Endothelial cell of umbilical vein (primary cell): ENCODE measurements around the gene TRIM7. TPM values are rescaled to one million over a fixed set of nuclear protein-coding genes. Genes with fewer than 3 reads are reported as not detected.

Experiments
- BruUV-seq: library from RNA; stranded (reverse); fragments of 400-500 nt; replicated peaks from 2 replicates; lab custom pipeline; 2021; lab: Mats Ljungman, UMichigan
- CTCF ChIA-PET: fragments of 300-600, 350-600 bp; sonication (Branson Sonifier 250); formaldehyde crosslinking; loops from one replicate; lab custom pipeline; 2021; ENCODE audit warnings: antibody characterized with exemption, inconsistent platforms; lab: Charles Lee
- POLR2A ChIA-PET: fragments of 300-600, 350-600 bp; sonication (Branson Sonifier 250); formaldehyde crosslinking; loops from one replicate; lab custom pipeline; 2021; ENCODE audit warnings: antibody characterized with exemption, inconsistent platforms; lab: Charles Lee
- DNase-seq: peaks from one replicate; pipeline ENCODE4 v3.0.0-alpha.2; 2011; ENCODE audit warnings: low read depth, low spot score
- FAIRE-seq: peaks from 2 replicates; lab custom pipeline; 2011; peaks lifted over from hg19 to GRCh38; lab: Jason Lieb, UNC
- H2AFZ ChIP-seq: 2 replicates; pipeline ENCODE4 v1.6.0; 2012; ENCODE audit warnings: low read depth, low read length, control low read depth, inconsistent platforms
- H3K27ac ChIP-seq: 2 replicates; pipeline ENCODE4 v1.5.1; 2011; ENCODE audit warnings: low read depth, mild to moderate bottlenecking, control low read depth, low read length, moderate library complexity; ENCODE audit not compliant: insufficient read depth
- H3K27me3 ChIP-seq, 2 experiments: 2 replicates each; pipeline versions ENCODE4 v1.6.0 to v1.6.1; 2011; ENCODE audit warnings: low read length in 2 of 2, mixed read lengths in 1 of 2; ENCODE audit not compliant: control insufficient read depth in 2 of 2, insufficient read depth in 2 of 2
- H3K36me3 ChIP-seq, 2 experiments: 2 replicates in 1 of 2; 3 replicates in 1 of 2; pipeline ENCODE4 v1.5.1; 2011; ENCODE audit warnings: low read length in 2 of 2, mild to moderate bottlenecking in 1 of 2, moderate library complexity in 1 of 2; ENCODE audit not compliant: control insufficient read depth in 2 of 2, insufficient read depth in 2 of 2; ENCODE audit errors: extremely low read depth in 1 of 2
- H3K4me1 ChIP-seq: 3 replicates; pipeline ENCODE4 v1.5.1; 2011; ENCODE audit warnings: mild to moderate bottlenecking, low read length; ENCODE audit not compliant: control insufficient read depth, insufficient read depth; ENCODE audit errors: extremely low read depth
- H3K4me2 ChIP-seq: 2 replicates; pipeline ENCODE4 v1.6.1; 2011; ENCODE audit warnings: low read length, control low read depth, mixed read lengths; ENCODE audit not compliant: insufficient read depth
- H3K4me3 ChIP-seq, 3 experiments: fragments of 200-600 bp in 1 of 3; sonication (generic), shearing (Covaris generic) in 1 of 3; replicated peaks in 1 of 3; 2 replicates each; pipeline ENCODE4 v1.5.1; 2011 to 2016; ENCODE audit warnings: control low read depth in 3 of 3, low read length in 3 of 3, mild to moderate bottlenecking in 2 of 3, inconsistent platforms in 1 of 3, low read depth in 1 of 3, moderate library complexity in 1 of 3; ENCODE audit not compliant: insufficient read depth in 1 of 3
- H3K79me2 ChIP-seq: 2 replicates; pipeline ENCODE4 v1.6.0; 2012; ENCODE audit warnings: low read length, inconsistent platforms; ENCODE audit not compliant: control insufficient read depth, insufficient read depth
- H3K9ac ChIP-seq: replicated peaks from 2 replicates; pipeline ENCODE3; 2011; ENCODE audit warnings: low read length, control low read depth; ENCODE audit not compliant: insufficient read depth; ENCODE audit errors: extremely low read depth
- H3K9me1 ChIP-seq: replicated peaks from 3 replicates; pipeline ENCODE4 v1.6.0; 2011; ENCODE audit warnings: mild to moderate bottlenecking, low read length; ENCODE audit not compliant: control insufficient read depth, insufficient read depth; ENCODE audit errors: extremely low read depth
- H3K9me3 ChIP-seq: replicated peaks from 2 replicates; pipeline ENCODE4 v1.5.1; 2012; ENCODE audit warnings: low read length, inconsistent platforms; ENCODE audit not compliant: control insufficient read depth, insufficient read depth
- H4K20me1 ChIP-seq: replicated peaks from 2 replicates; pipeline ENCODE3; 2011; ENCODE audit warnings: mild to moderate bottlenecking, low read length; ENCODE audit not compliant: control insufficient read depth, insufficient read depth; ENCODE audit errors: extremely low read depth
- CTCF ChIP-seq, 2 donors: IDR thresholded peaks; 1 replicate in 1 of 2; 2 replicates in 1 of 2; pipeline ENCODE4 v1.5.1; 2011; ENCODE audit warnings: low read length in 2 of 2, mild to moderate bottlenecking in 2 of 2, moderate library complexity in 2 of 2, control low read depth in 1 of 2, inconsistent platforms in 1 of 2, low read depth in 1 of 2; ENCODE audit not compliant: insufficient read depth in 1 of 2; ENCODE audit errors: extremely low read depth in 1 of 2
- EZH2 ChIP-seq: IDR thresholded peaks from 2 replicates; pipeline ENCODE4 v1.6.1; 2012; ENCODE audit warnings: borderline replicate concordance, low read depth, mild to moderate bottlenecking, moderate library complexity, low read length, inconsistent platforms; ENCODE audit not compliant: severe bottlenecking
- FOS ChIP-seq: IDR thresholded peaks from 2 replicates; pipeline ENCODE4 v1.6.1; 2011; ENCODE audit warnings: mild to moderate bottlenecking, low read length, moderate library complexity, borderline replicate concordance; ENCODE audit not compliant: insufficient read depth
- GATA2 ChIP-seq: IDR thresholded peaks from 2 replicates; pipeline ENCODE4 v1.7.0; 2011; ENCODE audit warnings: low read depth, mild to moderate bottlenecking, moderate library complexity, mixed read lengths, low read length; ENCODE audit not compliant: insufficient read length, insufficient read depth
- JUN ChIP-seq: IDR thresholded peaks from 2 replicates; pipeline ENCODE4 v1.6.1; 2011; ENCODE audit warnings: borderline replicate concordance, low read depth; ENCODE audit not compliant: insufficient read length, insufficient read depth
- MAX ChIP-seq: IDR thresholded peaks from 2 replicates; pipeline ENCODE4 v1.6.1; 2011; ENCODE audit not compliant: insufficient read depth, insufficient read length
- MYC ChIP-seq: IDR thresholded peaks from one replicate; pipeline ENCODE4 v1.6.1; 2011; ENCODE audit warnings: mild to moderate bottlenecking, low read depth, low read length
- POLR2A ChIP-seq: IDR thresholded peaks from 2 replicates; pipeline ENCODE4 v1.6.1; 2012; ENCODE audit warnings: low read depth, mild to moderate bottlenecking, control low read depth, low read length
- POLR2AphosphoS5 ChIP-seq: IDR thresholded peaks from 2 replicates; pipeline ENCODE4 v1.6.1; 2012; ENCODE audit warnings: low read depth, mild to moderate bottlenecking, control low read depth, low read length, moderate library complexity; ENCODE audit not compliant: insufficient read depth
- dilution Hi-C: fragments of 300-500 bp; cut with MboI; formaldehyde crosslinking; loops from one replicate; pipeline ENCODE4 v1.15.0; 2019; ENCODE audit warnings: low sequenced_read_pairs; ENCODE audit not compliant: extremely low pct_ligation_motif_present
- intact Hi-C: fragments of 100-400 bp; cut with micrococcal nuclease; formaldehyde crosslinking; loops from one replicate; pipeline ENCODE4 v1.10.0; 2022
- polyA plus RNA-seq, 4 experiments: library from polyadenylated mRNA; depleted of rRNA in 3 of 4; stranded (reverse) in 3 of 4; unstranded in 1 of 4; fragments of >200 nt; gene quantifications; 2 replicates each; pipeline versions ENCODE4 v1.2.1 to v1.2.3, GENCODE V29; 2011 to 2012; ENCODE audit warnings: missing spikeins in 1 of 4
- total RNA-seq: library from RNA; stranded (reverse); gene quantifications from 2 replicates; pipeline ENCODE4 v1.2.3, GENCODE V29; 2021

The TRIM7 gene
- total and polyA plus RNA-seq, 2 donors (not counting 3 experiments of a cell fraction or from before 2014, with no cell fraction given): 2.7 to 3.4 TPM

- peak overlapping the region; percentile 87 for H3K9ac ChIP-seq
- DNase-seq (no peak), FAIRE-seq (no peak)
- H3K27me3 ChIP-seq: no peaks in the 10 kb centered on the region
- H3K79me2 ChIP-seq: peaks cover 9% of the 10 kb centered on the region
- H3K4me2 ChIP-seq: peak overlapping the region; percentile 18
- peak overlapping the region; percentile 17 to 76 (median 33) for H3K4me3 ChIP-seq
- H3K9me3 ChIP-seq: no peaks in the 10 kb centered on the region
- no peaks in the 10 kb centered on the region for H3K9me1 ChIP-seq
- H3K36me3 ChIP-seq: no peaks in the 10 kb centered on the region
- POLR2A ChIA-PET: interaction anchor here (0.5 to 2.1 kb wide), 6 partner anchors 14 to 40 kb away, joined by 3 to 11 read pairs (median 6); partner anchors contain the start of genes RACK1 and TRIM7
- no peak for TF ChIP-seq GATA2
- no peak for TF ChIP-seq MYC
- TF ChIP-seq POLR2AphosphoS5: peak; percentile 44
- peak; percentile 77 for TF ChIP-seq POLR2A
- CTCF ChIA-PET: interaction anchor here (0.7 to 2.1 kb wide), 6 partner anchors 16 to 40 kb away, joined by 3 to 9 read pairs (median 4); no protein-coding TSS in a partner anchor
- peak overlapping the region; percentile 3 for H2AFZ ChIP-seq
- peaks cover 10% of the 10 kb centered on the region for H3K4me1 ChIP-seq
- dilution Hi-C loops: no loop called here
- peak overlapping the region; percentile 88 for H3K27ac ChIP-seq
- no peaks in the 10 kb centered on the region for H4K20me1 ChIP-seq
- BruUV-seq: no TSS peak
- intact Hi-C loops: loop anchor here (1.0 to 2.0 kb wide), 4 partner anchors 20 to 59 kb away; partner anchors contain the start of gene TRIM52
Observed at GRCh38 chr5:181223729-181224389, 18.9 kb upstream of the TRIM7 start.

GRCh38 chr5:181223058-181223728 lies 18.2 kb upstream of the TRIM7 start, which contains the start of gene TRIM41:
TRIM41 (plus strand) TSS chr5:181223281; CDS start chr5:181224000, 719 bp downstream.
- Histone ChIP-seq H3K36me3 (no peaks in the 10 kb centered on the region), H3K27me3 (no peaks in the 10 kb centered on the region), H3K9me3 (no peaks in the 10 kb centered on the region), H3K79me2 (peaks cover 9% of the 10 kb centered on the region), H3K4me3 (peak within 1 kb of the TSS; percentile 21 to 76 (median 64)), H3K4me2 (peak within 1 kb of the TSS; percentile 69), H2AFZ (peak within 1 kb of the TSS; percentile 21), H3K4me1 (peaks cover 10% of the 10 kb centered on the region), H3K27ac (peak within 1 kb of the TSS; percentile 88), H4K20me1 (no peaks in the 10 kb centered on the region), H3K9me1 (no peaks in the 10 kb centered on the region), H3K9ac (peak within 1 kb of the TSS; percentile 87)
- intact Hi-C loops: loop anchor here (1.0 to 2.0 kb wide), 4 partner anchors 21 to 58 kb away; partner anchors contain the start of gene TRIM52
- ChIA-PET CTCF (interaction anchor here (0.7 to 2.1 kb wide), 5 partner anchors 16 to 39 kb away, joined by 3 to 9 read pairs (median 4); no protein-coding TSS in a partner anchor), POLR2A (interaction anchor here (0.5 to 2.1 kb wide), 8 partner anchors 13 to 39 kb away, joined by 3 to 11 read pairs (median 6); partner anchors contain the start of genes RACK1 and TRIM7)
- DNase-seq (peak; percentile 98), FAIRE-seq (peak; percentile 96)
- dilution Hi-C loops: no loop called here
- TSS peak; percentile 43 for BruUV-seq
- TF ChIP-seq MAX: no peak
- TF ChIP-seq MYC: no peak
- TF ChIP-seq EZH2: no peak
- no peak for TF ChIP-seq POLR2A
- peak; percentile 4 to 26 for TF ChIP-seq CTCF (IDR thresholded peaks at IDR 0.05; ENCODE audit: extremely low read depth in 1 of 2, insufficient read depth in 1 of 2, low read depth in 1 of 2, low read length in 2 of 2)
- TF ChIP-seq JUN: no peak
- TF ChIP-seq POLR2AphosphoS5: peak; percentile 85
- peak; percentile 20 for TF ChIP-seq FOS
- TF ChIP-seq GATA2: no peak
